ENCODE measurements around the gene IBTK.
"Not testable (repeated sequence)": the region's sequence is repeated elsewhere in the genome, so short reads cannot be mapped to it uniquely, and the experiment has no call there.

The IBTK gene

GRCh38 chr6:82247505-82248272 is at the start of gene IBTK:
IBTK (minus strand) TSS chr6:82247744; CDS start chr6:82240486, 7,258 bp downstream.
- DNase-seq (ENCODE audit: low spot score) = peak; percentile 98
- no peak for TF ChIP-seq CTCF (IDR thresholded peaks at IDR 0.05)
- H3K4me3 ChIP-seq = peak within 1 kb of the TSS; percentile 98
- H3K27ac ChIP-seq = peak within 1 kb of the TSS; percentile 88 to 97

- no peak for TF ChIP-seq CTCF (IDR thresholded peaks at IDR 0.05)
- no peak for DNase-seq (ENCODE audit: low spot score)
- Histone ChIP-seq H3K27ac (no peak overlapping the region), H3K4me3 (no peak overlapping the region)
These were observed 36.3 kb upstream of the IBTK start for GRCh38 chr6:82283771-82284410.

GRCh38 chr6:82281550-82281949 is 34.0 kb upstream of the IBTK start:
- H3K27ac ChIP-seq; H3K4me3 ChIP-seq; DNase-seq (ENCODE audit: low spot score): not testable (repeated sequence)

GRCh38 chr6:82277686-82278085 is 30.1 kb upstream of the IBTK start:
- no peak for DNase-seq (ENCODE audit: low spot score)
- H3K27ac ChIP-seq = no peak overlapping the region
- TF ChIP-seq CTCF (IDR thresholded peaks at IDR 0.05) = no peak

GRCh38 chr6:82275686-82276085 is 28.1 kb upstream of the IBTK start:
- TF ChIP-seq CTCF (IDR thresholded peaks at IDR 0.05) = no peak
- Histone ChIP-seq H3K27ac (no peak overlapping the region), H3K4me3 (no peak overlapping the region)
- DNase-seq (ENCODE audit: low spot score) = no peak

More at GRCh38 chr6:82277686-82278085, 30.1 kb upstream of the IBTK start:
- no peak overlapping the region for H3K4me3 ChIP-seq

- no peak overlapping the region for H3K27ac ChIP-seq
These were observed 25.8 kb upstream of the IBTK start for GRCh38 chr6:82273295-82273694.

More at GRCh38 chr6:82273295-82273694, 25.8 kb upstream of the IBTK start:
- H3K4me3 ChIP-seq = no peak overlapping the region
- DNase-seq (ENCODE audit: low spot score) = no peak
- no peak for TF ChIP-seq CTCF (IDR thresholded peaks at IDR 0.05)
